Measurements from ENCODE around the gene DMBT1.

DNA sequence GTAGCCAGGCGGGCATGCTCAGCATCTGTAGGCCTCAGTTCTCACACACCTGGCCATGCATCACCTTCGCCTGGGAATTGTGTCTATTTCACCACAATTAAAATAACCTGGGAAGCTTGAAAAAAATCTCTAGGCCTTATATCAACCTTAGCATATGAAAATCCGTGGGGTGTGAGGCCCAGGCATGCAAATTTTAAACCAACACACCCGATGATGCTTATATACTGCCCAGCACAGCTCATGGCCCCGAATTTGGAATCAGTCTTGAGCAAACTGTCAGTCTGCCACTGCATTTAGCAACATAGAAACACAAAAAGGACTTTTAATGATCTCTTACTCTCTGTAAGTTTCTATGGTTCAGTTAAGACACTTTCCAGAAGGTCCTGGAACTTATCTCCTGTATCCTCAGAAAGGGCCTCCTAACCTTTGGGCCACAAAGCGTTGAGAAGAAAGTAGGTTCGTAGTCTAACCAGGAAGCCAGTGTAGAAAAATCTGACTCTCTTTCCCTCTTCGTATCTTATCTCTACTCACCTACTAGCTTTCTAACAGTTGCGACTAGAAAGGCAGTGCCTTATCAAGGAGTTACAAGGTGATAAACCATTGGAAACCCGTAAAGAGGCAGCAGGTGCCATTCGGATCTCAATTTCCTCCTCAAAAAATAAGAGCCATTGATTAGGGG lies 12.0 kb upstream of the DMBT1 start:
- TF ChIP-seq ZNF687 (IDR thresholded peaks at IDR 0.05) = no peak
- no peak for TF ChIP-seq ZNF217 (IDR thresholded peaks at IDR 0.05)

Data from GM12878 (cell line).